HepG2 (cell line): ENCODE measurements around the gene STK32C. TPM values are rescaled to one million over a fixed set of nuclear protein-coding genes. Genes with fewer than 3 reads are reported as not detected.

Source experiments
- ATAC-seq: fragments of 200-7000 bp; cut with Tn5 transposase; 3 replicates; pipeline ENCODE4 v1.9.1; 2020; ENCODE audit warnings: mild to moderate bottlenecking, moderate library complexity
- BruUV-seq: library from RNA; stranded (reverse); fragments of 400-500 nt; replicated peaks from 2 replicates; lab custom pipeline; 2021; lab: Mats Ljungman, UMichigan
- CTCF ChIA-PET: fragments of 300-600 bp; formaldehyde crosslinking; extraction: SDS; loops from one replicate; lab custom pipeline; 2021; ENCODE audit warnings: low total read pairs, inconsistent platforms, low intra/inter-chr PET ratio; lab: Yijun Ruan, JAX
- POLR2A ChIA-PET: fragments of 350-600 bp; sonication (Branson Sonifier 250); formaldehyde crosslinking; loops from one replicate; lab custom pipeline; 2020; ENCODE audit warnings: antibody characterized with exemption, inconsistent platforms; lab: Yijun Ruan, JAX
- DNase-seq: peaks from one replicate; pipeline ENCODE4 v3.0.0-alpha.2; 2015; ENCODE audit warnings: low spot score
- FAIRE-seq: peaks from 3 replicates; lab custom pipeline; 2011; peaks lifted over from hg19 to GRCh38; lab: Jason Lieb, UNC
- H2AFZ ChIP-seq: one replicate; pipeline ENCODE4 v1.6.1; 2011; ENCODE audit warnings: low read length, inconsistent platforms
- H3K27ac ChIP-seq: fragments of 300-600 bp; 3 replicates; pipeline ENCODE4 v1.8.0; 2011; ENCODE audit warnings: mixed run types, mild to moderate bottlenecking, mixed read lengths, low read length, inconsistent platforms; ENCODE audit not compliant: insufficient read depth; ENCODE audit errors: extremely low read length
- H3K27me3 ChIP-seq, 2 experiments: fragments of 200-600 bp in 1 of 2; 2 replicates in 1 of 2; 3 replicates in 1 of 2; pipeline versions ENCODE4 v1.6.0 to v1.8.0; 2011; ENCODE audit warnings: low read length in 2 of 2, mild to moderate bottlenecking in 2 of 2, moderate library complexity in 2 of 2, inconsistent platforms in 1 of 2; ENCODE audit not compliant: insufficient read depth in 2 of 2, control insufficient read depth in 1 of 2
- H3K36me3 ChIP-seq, 2 experiments: fragments of 200-600 bp in 1 of 2; replicated peaks in 1 of 2; 2 replicates in 1 of 2; 3 replicates in 1 of 2; pipeline versions ENCODE4 v1.5.1 to v1.8.0; 2011; ENCODE audit warnings: low read length in 2 of 2, inconsistent platforms in 1 of 2; ENCODE audit not compliant: insufficient read depth in 2 of 2, control insufficient read depth in 1 of 2
- H3K4me1 ChIP-seq: 2 replicates; pipeline ENCODE4 v1.5.1; 2012; ENCODE audit warnings: low read length, inconsistent platforms; ENCODE audit not compliant: insufficient read depth
- H3K4me2 ChIP-seq: 2 replicates; pipeline ENCODE4 v1.6.0; 2011; ENCODE audit warnings: low read depth, low read length, inconsistent platforms
- H3K4me3 ChIP-seq, 3 experiments: fragments of 200-600 bp in 1 of 3; sonication (generic), shearing (Covaris generic) in 1 of 3; replicated peaks in 1 of 3; 2 replicates each; pipeline ENCODE4 v1.5.1; 2011 to 2016; ENCODE audit warnings: low read length in 3 of 3, inconsistent platforms in 2 of 3, low read depth in 2 of 3, mild to moderate bottlenecking in 2 of 3, control low read depth in 1 of 3, mixed read lengths in 1 of 3; ENCODE audit not compliant: insufficient read depth in 1 of 3
- H3K79me2 ChIP-seq: one replicate; pipeline ENCODE4 v1.6.1; 2011; ENCODE audit warnings: low read length, inconsistent platforms; ENCODE audit not compliant: insufficient read depth
- H3K9ac ChIP-seq: 2 replicates; pipeline ENCODE4 v1.6.0; 2011; ENCODE audit warnings: mild to moderate bottlenecking, low read depth, low read length, inconsistent platforms; ENCODE audit not compliant: insufficient read depth
- H3K9me3 ChIP-seq: 2 replicates; pipeline ENCODE4 v1.5.1; 2012; ENCODE audit warnings: mild to moderate bottlenecking, low read length
- H4K20me1 ChIP-seq: 2 replicates; pipeline ENCODE4 v1.6.0; 2011; ENCODE audit warnings: inconsistent platforms, mild to moderate bottlenecking, low read length, moderate library complexity; ENCODE audit not compliant: insufficient read depth
- EZH2 ChIP-seq: conservative IDR thresholded peaks from 2 replicates; pipeline ENCODE4 v1.6.1; 2012; ENCODE audit warnings: mild to moderate bottlenecking, low read depth, low read length, moderate library complexity
- NR2F6 ChIP-seq, 2 experiments: IDR thresholded peaks; 2 replicates each; pipeline ENCODE4 v1.6.1; 2016; ENCODE audit warnings: antibody characterized with exemption in 1 of 2, mild to moderate bottlenecking in 1 of 2
- SOX6 ChIP-seq, 2 experiments: fragments of 450-650 bp in 1 of 2; sonication (generic) in 1 of 2; formaldehyde crosslinking in 1 of 2; IDR thresholded peaks; 2 replicates each; pipeline versions ENCODE4 v1.4.0 to v1.6.1; 2017 to 2020; ENCODE audit warnings: antibody characterized with exemption in 1 of 2, mild to moderate bottlenecking in 1 of 2, missing genetic modification reagents in 1 of 2
- WGBS: methylation state at CpG from one replicate; pipeline ENCODE4 v1.1.6; 2017; ENCODE audit warnings: low lambda C conversion rate; 5-methylcytosine and 5-hydroxymethylcytosine counted together
- in situ Hi-C: cut with HindIII; loops from 2 replicates; pipeline ENCODE4 v1.10.0; 2017; ENCODE audit warnings: low pct_unique_long_range_greater_than_20kb; ENCODE audit not compliant: extremely low pct_ligation_motif_present
- intact Hi-C: fragments of 100-400 bp; cut with micrococcal nuclease; formaldehyde crosslinking; loops from one replicate; pipeline ENCODE4 v1.10.0; 2022; ENCODE audit not compliant: unreplicated experiment
- polyA plus RNA-seq, 8 experiments: library from polyadenylated mRNA; depleted of rRNA in 3 of 8; stranded (reverse) in 7 of 8; unstranded in 1 of 8; fragments of >200 nt; fragmentation: Illumina TruSeq in 4 of 8; extraction: Trizol in 4 of 8; gene quantifications; 2 replicates each; pipeline versions ENCODE4 v1.2.1 to v1.2.3, GENCODE V29; 2011 to 2016; ENCODE audit warnings: low read depth in 4 of 8, missing spikeins in 1 of 8, mixed read lengths in 1 of 8; ENCODE audit not compliant: insufficient read depth in 1 of 8
- total RNA-seq, 5 experiments: library from RNA; depleted of rRNA; stranded (reverse); fragments of >200 nt; fragmentation: Illumina TruSeq; extraction: Trizol; gene quantifications; 2 replicates each; pipeline ENCODE4 v1.2.3, GENCODE V29; 2016; ENCODE audit warnings: low read depth in 1 of 5
- TF ChIP-seq, protein P1 (sequence below): sonication (generic); formaldehyde crosslinking; IDR thresholded peaks from 2 replicates; pipeline ENCODE4 v1.5.1; 2020; ENCODE audit warnings: missing genetic modification reagents, mild to moderate bottlenecking, borderline replicate concordance

STK32C gene
- total and polyA plus RNA-seq, 2 of the 13 experiments (the other 11 are each of a cell fraction or from before 2014, with no cell fraction given): 10.9 to 19.4 TPM

DNA sequence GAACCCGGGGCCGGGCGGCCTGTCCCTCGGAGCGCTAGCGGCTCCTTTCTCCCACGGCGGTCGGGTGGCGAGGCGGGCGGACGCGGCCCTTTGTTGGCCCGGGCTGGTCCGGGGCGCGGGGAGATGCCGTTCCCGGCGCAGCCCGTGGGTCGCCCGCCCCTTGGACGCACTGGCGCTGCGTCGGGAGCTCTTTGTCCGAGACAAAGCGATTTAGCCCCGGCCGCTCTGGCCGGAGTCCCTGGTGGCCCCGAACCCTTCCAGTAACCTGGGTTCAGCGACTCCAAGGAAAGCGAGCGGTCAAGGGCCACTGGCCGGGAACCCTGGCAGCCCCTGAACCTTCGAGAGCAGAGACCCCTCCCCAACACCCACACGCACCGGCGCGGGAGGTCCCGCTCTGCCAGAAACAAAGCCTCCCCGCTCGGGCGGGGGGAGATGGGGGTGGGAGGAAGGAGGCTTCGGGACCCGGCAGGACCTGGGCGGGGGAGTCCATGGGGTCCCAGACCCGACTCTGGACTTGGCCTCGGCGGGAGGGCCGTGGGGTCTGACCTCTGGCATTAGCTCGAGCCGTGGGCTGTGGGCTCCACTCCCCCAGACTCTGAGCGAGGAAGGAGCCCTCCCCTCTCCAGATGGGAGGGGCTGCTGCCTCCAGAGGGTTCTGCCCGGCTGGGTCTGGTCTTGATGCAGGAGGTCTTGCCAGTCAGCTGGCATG lies 120.2 kb downstream of the STK32C start:
- peaks cover 23% of the 10 kb centered on the region for H3K4me1 ChIP-seq
- POLR2A ChIA-PET: no interaction called here
- H3K27me3 ChIP-seq: peaks cover 4 to 40% of the 10 kb centered on the region in 2 experiments
- H3K79me2 ChIP-seq: no peaks in the 10 kb centered on the region
- intact Hi-C loops: no loop called here
- no TSS peak for BruUV-seq
- H2AFZ ChIP-seq: no peak overlapping the region
- CTCF ChIA-PET: no interaction called here
- no peaks in the 10 kb centered on the region for H3K9me3 ChIP-seq
- FAIRE-seq (no peak), ATAC-seq (no peak), DNase-seq (no peak)
- peaks cover 18% of the 10 kb centered on the region for H4K20me1 ChIP-seq
- H3K4me2 ChIP-seq: peak overlapping the region; percentile 32
- no peak overlapping the region for H3K27ac ChIP-seq
- in situ Hi-C loops: no loop called here
- H3K36me3 ChIP-seq: no peaks in the 10 kb centered on the region
- 18% methylated on average over 17 of the region's 58 CpGs for WGBS
- H3K4me3 ChIP-seq: peak overlapping the region in 2 of 3 experiments; percentile 29 to 40; a peak in 3 of 6 replicates
- TF ChIP-seq EZH2 (peak; percentile 73; the same call in 1 of the 2 replicates), SOX6 (IDR thresholded peaks at IDR 0.05) (no peak), SOX6 (CRISPR knock-in tag; IDR thresholded peaks at IDR 0.05) (no peak), NR2F6 (IDR thresholded peaks at IDR 0.05) (no peak), NR2F6 (CRISPR knock-in tag; IDR thresholded peaks at IDR 0.05) (no peak)
- TF ChIP-seq, protein P1, sequence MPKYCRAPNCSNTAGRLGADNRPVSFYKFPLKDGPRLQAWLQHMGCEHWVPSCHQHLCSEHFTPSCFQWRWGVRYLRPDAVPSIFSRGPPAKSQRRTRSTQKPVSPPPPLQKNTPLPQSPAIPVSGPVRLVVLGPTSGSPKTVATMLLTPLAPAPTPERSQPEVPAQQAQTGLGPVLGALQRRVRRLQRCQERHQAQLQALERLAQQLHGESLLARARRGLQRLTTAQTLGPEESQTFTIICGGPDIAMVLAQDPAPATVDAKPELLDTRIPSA (CRISPR knock-in tag): no peak
- H3K9ac ChIP-seq: no peak overlapping the region
